ENCODE data around the gene FMNL3.
"Not testable (repeated sequence)": the region's sequence is repeated elsewhere in the genome, so short reads cannot be mapped to it uniquely, and the experiment has no call there.

Gene FMNL3

GRCh38 chr12:49621651-49622500, 85.3 kb downstream of the FMNL3 start:
- in situ Hi-C loops (cut with HindIII; ENCODE audit: low sequenced_read_pairs) = no loop called here
- H3K4me3 ChIP-seq (ENCODE audit: low read depth, low read length) = peak overlapping the region; percentile 63
- no peak for TF ChIP-seq CTCF (IDR thresholded peaks at IDR 0.05; ENCODE audit: low read depth, low read length)
- DNase-seq (ENCODE audit: low read depth, low spot score) = no peak

- in situ Hi-C loops (cut with HindIII; ENCODE audit: low sequenced_read_pairs) = no loop called here
- no peak for TF ChIP-seq CTCF (IDR thresholded peaks at IDR 0.05; ENCODE audit: low read depth, low read length)
- no peak overlapping the region for H3K4me3 ChIP-seq (ENCODE audit: low read depth, low read length)
- no peak for DNase-seq (ENCODE audit: low read depth, low spot score)
Observed at GRCh38 chr12:49619286-49619685, 87.9 kb downstream of the FMNL3 start.

GRCh38 chr12:49618576-49618975, 88.6 kb downstream of the FMNL3 start:
- in situ Hi-C loops (cut with HindIII; ENCODE audit: low sequenced_read_pairs) = no loop called here
- no peak overlapping the region for H3K4me3 ChIP-seq (ENCODE audit: low read depth, low read length)
- no peak for TF ChIP-seq CTCF (IDR thresholded peaks at IDR 0.05; ENCODE audit: low read depth, low read length)
- no peak for DNase-seq (ENCODE audit: low read depth, low spot score)

GRCh38 chr12:49616533-49617219, 90.5 kb downstream of the FMNL3 start:
- TF ChIP-seq CTCF (IDR thresholded peaks at IDR 0.05; ENCODE audit: low read depth, low read length) = no peak
- DNase-seq (ENCODE audit: low read depth, low spot score) = no peak
- in situ Hi-C loops (cut with HindIII; ENCODE audit: low sequenced_read_pairs) = no loop called here
- H3K4me3 ChIP-seq (ENCODE audit: low read depth, low read length) = no peak overlapping the region

GRCh38 chr12:49615725-49616124, 91.5 kb downstream of the FMNL3 start:
- H3K4me3 ChIP-seq (ENCODE audit: low read depth, low read length) = no peak overlapping the region
- no peak for DNase-seq (ENCODE audit: low read depth, low spot score)
- in situ Hi-C loops (cut with HindIII; ENCODE audit: low sequenced_read_pairs) = no loop called here
- no peak for TF ChIP-seq CTCF (IDR thresholded peaks at IDR 0.05; ENCODE audit: low read depth, low read length)

- in situ Hi-C loops (cut with HindIII; ENCODE audit: low sequenced_read_pairs) = no loop called here
- no peak for TF ChIP-seq CTCF (IDR thresholded peaks at IDR 0.05; ENCODE audit: low read depth, low read length)
- DNase-seq (ENCODE audit: low read depth, low spot score) = no peak
- H3K4me3 ChIP-seq (ENCODE audit: low read depth, low read length) = no peak overlapping the region
Observed at GRCh38 chr12:49612210-49612609, 95.0 kb downstream of the FMNL3 start.

- in situ Hi-C loops (cut with HindIII; ENCODE audit: low sequenced_read_pairs); DNase-seq (ENCODE audit: low read depth, low spot score); H3K4me3 ChIP-seq (ENCODE audit: low read depth, low read length): not testable (repeated sequence)
Observed at GRCh38 chr12:49610785-49611184, 96.4 kb downstream of the FMNL3 start.
